Tibial nerve (tissue), 4 donors: ENCODE data around the gene NUDT16. TPM values are rescaled to one million over a fixed set of nuclear protein-coding genes. Genes with fewer than 3 reads are reported as not detected.

ENCODE experiments used
- DNase-seq, 2 donors: peaks; one replicate each; pipeline ENCODE4 v3.0.0-alpha.2; 2019; ENCODE audit warnings: low spot score in 2 of 2
- H3K27ac ChIP-seq, 4 donors: fragments of 200-600 bp; sonication (generic) in 3 of 4; one replicate each; pipeline ENCODE4 v1.5.1; 2017 to 2019; ENCODE audit warnings: mild to moderate bottlenecking in 1 of 4
- H3K27me3 ChIP-seq, 2 donors: fragments of 200-600 bp; sonication (generic) in 1 of 2; one replicate each; pipeline versions ENCODE4 v1.5.1 to v1.6.0; 2017 to 2019
- H3K36me3 ChIP-seq, 3 donors: fragments of 200-600 bp; sonication (generic); one replicate each; pipeline ENCODE4 v1.5.1; 2018 to 2019
- H3K4me1 ChIP-seq, 4 donors: fragments of 200-600 bp; sonication (generic) in 3 of 4; one replicate each; pipeline ENCODE4 v1.5.1; 2017 to 2019
- H3K4me3 ChIP-seq, 4 donors: fragments of 200-600 bp; sonication (generic) in 3 of 4; one replicate each; pipeline ENCODE4 v1.5.1; 2017 to 2019; ENCODE audit warnings: mild to moderate bottlenecking in 1 of 4, moderate library complexity in 1 of 4
- H3K9me3 ChIP-seq, 4 donors: fragments of 200-600 bp; sonication (generic) in 3 of 4; one replicate each; pipeline ENCODE4 v1.5.1; 2017 to 2019
- CTCF ChIP-seq, 5 experiments: fragments of 200-600 bp in 3 of 5; fragments of 450-650 bp in 2 of 5; sonication (generic) in 3 of 5; IDR thresholded peaks; one replicate each; pipeline ENCODE4 v1.5.1; 2016 to 2019; ENCODE audit warnings: antibody characterized with exemption in 5 of 5, mild to moderate bottlenecking in 3 of 5, moderate library complexity in 2 of 5
- EP300 ChIP-seq, 2 donors: sonication (generic); formaldehyde crosslinking; IDR thresholded peaks; one replicate each; pipeline ENCODE4 v1.6.1; 2017; ENCODE audit warnings: antibody characterized with exemption in 2 of 2, mild to moderate bottlenecking in 1 of 2
- POLR2A ChIP-seq, 2 donors: fragments of 450-650 bp; IDR thresholded peaks; one replicate each; pipeline ENCODE4 v1.6.1; 2017; ENCODE audit warnings: antibody characterized with exemption in 2 of 2, mild to moderate bottlenecking in 2 of 2, moderate library complexity in 2 of 2
- WGBS, 2 donors: methylation state at CpG; one replicate each; pipeline ENCODE4 v1.1.5; 2018; 5-methylcytosine and 5-hydroxymethylcytosine counted together
- total RNA-seq, 4 donors: library from RNA; depleted of rRNA; stranded (reverse); fragments of >200 nt; gene quantifications; one replicate each; pipeline ENCODE4 v1.1.0, GENCODE V29; 2016

The NUDT16 gene
- total RNA-seq, 4 donors from 2014 or later = 70.8 to 102 (median 87.8) TPM

DNA sequence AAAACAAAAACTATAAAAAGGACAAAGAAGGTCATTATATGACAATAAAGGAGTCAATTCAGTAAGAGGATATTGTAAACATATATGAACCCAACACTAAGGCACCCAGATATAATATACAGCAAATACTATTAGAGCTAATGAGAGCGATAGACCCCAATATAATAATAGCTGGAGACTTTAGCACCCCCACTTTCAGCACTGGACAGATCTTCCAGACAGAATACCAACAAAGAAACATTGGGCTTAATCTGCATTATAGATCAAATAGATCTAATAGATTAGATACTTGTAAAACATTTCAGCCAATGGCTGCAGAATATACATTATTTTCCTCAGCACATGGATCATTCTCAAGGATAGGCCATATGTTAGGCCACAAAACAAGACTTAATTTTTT, 53.4 kb downstream of the NUDT16 start:
- Histone ChIP-seq H3K4me1 (no peaks in the 10 kb centered on the region), H3K27ac (no peak overlapping the region), H3K36me3 (no peaks in the 10 kb centered on the region), H3K9me3 (no peaks in the 10 kb centered on the region), H3K4me3 (no peak overlapping the region), H3K27me3 (no peaks in the 10 kb centered on the region)
- no peak for TF ChIP-seq POLR2A (IDR thresholded peaks at IDR 0.05)
- TF ChIP-seq CTCF (IDR thresholded peaks at IDR 0.05) = no peak
- TF ChIP-seq EP300 (IDR thresholded peaks at IDR 0.05) = no peak
- no peak for DNase-seq
- WGBS, 2 donors = 87 to 97% methylated on average over 1 of the region's 1 CpG

Other genes starting within 250 kb of the NUDT16 start
- gene MRPL3, start 121.2 kb downstream of the NUDT16 start, total RNA-seq = 10 to 100 TPM; 56.5 to 95.4 (median 68.8) TPM